CD4-positive, CD25-positive, alpha-beta regulatory T cell (primary cell): ENCODE measurements around the gene SERHL2. TPM values are rescaled to one million over a fixed set of nuclear protein-coding genes. Genes with fewer than 3 reads are reported as not detected.
"Not testable (repeated sequence)": the region's sequence is repeated elsewhere in the genome, so short reads cannot be mapped to it uniquely, and the experiment has no call there.

Source experiments
- ATAC-seq, 2 donors: fragments of 150-1000 bp; cut with Tn5 transposase; one replicate each; pipeline ENCODE4 v1.10.0; 2021; ENCODE audit warnings: low read depth in 2 of 2, moderate number of reproducible peaks in 2 of 2, moderate library complexity in 1 of 2
- DNase-seq, 3 donors: peaks; one replicate each; pipeline versions ENCODE4 v3.0.0 to v3.0.0-alpha.2; 2012 to 2022; ENCODE audit warnings: mixed read lengths in 1 of 3
- H3K27ac ChIP-seq: one replicate; pipeline ENCODE4 v1.7.0; 2013; ENCODE audit warnings: mild to moderate bottlenecking, low read length; ENCODE audit not compliant: insufficient read depth, poor library complexity, severe bottlenecking
- H3K27me3 ChIP-seq: one replicate; pipeline ENCODE4 v1.7.0; 2013; ENCODE audit warnings: low read length; ENCODE audit not compliant: control insufficient read depth, insufficient read depth
- H3K36me3 ChIP-seq: one replicate; pipeline ENCODE4 v1.7.0; 2013; ENCODE audit warnings: mild to moderate bottlenecking, low read length, moderate library complexity; ENCODE audit not compliant: control insufficient read depth, insufficient read depth
- H3K4me1 ChIP-seq: 2 replicates; pipeline ENCODE4 v1.7.0; 2013; ENCODE audit warnings: mild to moderate bottlenecking, low read length; ENCODE audit not compliant: insufficient read depth, control insufficient read depth, poor library complexity, severe bottlenecking
- H3K4me3 ChIP-seq: one replicate; pipeline ENCODE4 v1.7.0; 2013; ENCODE audit warnings: low read depth, mild to moderate bottlenecking, low read length, moderate library complexity
- H3K9me3 ChIP-seq, 2 experiments: 1 replicate in 1 of 2; 2 replicates in 1 of 2; pipeline ENCODE4 v1.7.0; 2013; ENCODE audit warnings: low read length in 2 of 2, mild to moderate bottlenecking in 1 of 2, moderate library complexity in 1 of 2; ENCODE audit not compliant: control insufficient read depth in 2 of 2
- H3K27ac Mint-ChIP-seq, 3 donors: one replicate each; pipeline ENCODE4 v1.8.0; 2020 to 2022; ENCODE audit warnings: mild to moderate bottlenecking in 3 of 3, mixed read lengths in 3 of 3, moderate library complexity in 2 of 3
- H3K27me3 Mint-ChIP-seq: one replicate; pipeline ENCODE4 v1.8.0; 2022; ENCODE audit warnings: mild to moderate bottlenecking, mixed read lengths
- H3K36me3 Mint-ChIP-seq: one replicate; pipeline ENCODE4 v1.8.0; 2020; ENCODE audit warnings: mixed read lengths
- H3K4me1 Mint-ChIP-seq, 4 donors: one replicate each; pipeline ENCODE4 v1.8.0; 2020 to 2022; ENCODE audit warnings: mixed read lengths in 4 of 4, mild to moderate bottlenecking in 1 of 4
- H3K4me3 Mint-ChIP-seq, 4 donors: one replicate each; pipeline ENCODE4 v1.8.0; 2020 to 2022; ENCODE audit warnings: mild to moderate bottlenecking in 4 of 4, mixed read lengths in 4 of 4, moderate library complexity in 3 of 4
- H3K9me3 Mint-ChIP-seq, 7 donors: one replicate each; pipeline ENCODE4 v1.8.0; 2020 to 2022; ENCODE audit warnings: mixed read lengths in 7 of 7, mild to moderate bottlenecking in 3 of 7, moderate library complexity in 2 of 7
- polyA plus RNA-seq, 4 donors: library from polyadenylated mRNA; unstranded; fragments of 300-500 nt; fragmentation: Illumina TruSeq; gene quantifications; one replicate each; pipeline ENCODE4 v1.2.3, GENCODE V29; 2021
- total RNA-seq: library from RNA; stranded (reverse); gene quantifications from one replicate; pipeline ENCODE4 v1.2.3, GENCODE V29; 2022

SERHL2 gene
- total and polyA plus RNA-seq, 5 donors from 2014 or later = 0.41 to 0.76 (median 0.50) TPM; not detected in 2

DNA sequence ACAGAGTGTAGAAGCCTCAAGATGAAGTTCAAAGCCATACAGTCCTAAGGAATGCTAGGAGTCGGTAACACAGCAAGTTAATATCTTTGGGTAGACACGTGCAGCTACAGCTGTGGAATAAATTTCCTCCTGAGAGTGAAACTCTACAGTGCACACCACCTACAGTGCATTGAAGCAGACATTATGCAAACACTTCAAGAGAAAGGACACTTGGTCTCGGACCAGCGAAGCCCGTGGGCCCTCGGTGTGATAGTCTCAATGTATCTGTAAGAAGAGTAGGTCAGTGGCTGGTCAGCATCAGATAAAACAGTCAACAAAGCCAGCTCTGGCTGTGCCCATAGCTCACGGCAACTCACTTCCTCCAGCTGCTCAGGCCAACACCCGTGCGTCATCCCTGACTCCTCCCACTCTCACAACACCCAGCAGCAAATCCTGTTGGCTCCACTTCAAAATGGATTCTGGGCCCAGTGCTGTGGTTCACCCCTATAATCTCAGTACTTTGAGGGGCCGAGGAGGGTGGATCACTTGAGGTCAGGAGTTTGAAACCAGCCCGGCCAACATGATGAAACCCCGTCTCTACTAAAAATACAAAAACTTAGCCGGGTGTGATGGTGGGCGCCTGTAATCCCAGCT is 16.4 kb upstream of the SERHL2 start:
- H3K4me3 ChIP-seq, H3K27me3 ChIP-seq, H3K9me3 ChIP-seq, H3K27ac ChIP-seq, H3K9me3 Mint-ChIP-seq, H3K36me3 Mint-ChIP-seq, H3K4me3 Mint-ChIP-seq, H3K4me1 ChIP-seq, H3K36me3 ChIP-seq, H3K27me3 Mint-ChIP-seq: not testable (repeated sequence)
- ATAC-seq (peak; percentile 54 to 56), DNase-seq (peak in 1 of 3 donors; percentile 20)
- H3K27ac Mint-ChIP-seq = peak overlapping the region in 1 of 3 donors; percentile 36
- H3K4me1 Mint-ChIP-seq = peaks cover 4 to 29% (median 13%) of the 10 kb centered on the region in 4 donors

- Mint-ChIP-seq H3K4me1 (peaks cover 0 to 14% (median 7%) of the 10 kb centered on the region in 4 donors), H3K27ac (peak overlapping the region in 1 of 3 donors; percentile 36)
- not testable (repeated sequence) for H3K27me3 Mint-ChIP-seq, H3K27me3 ChIP-seq, H3K27ac ChIP-seq, H3K4me1 ChIP-seq, H3K36me3 ChIP-seq, H3K9me3 ChIP-seq, H3K4me3 Mint-ChIP-seq, H3K4me3 ChIP-seq, H3K9me3 Mint-ChIP-seq, H3K36me3 Mint-ChIP-seq
- peak; percentile 59 to 67 for ATAC-seq
- peak in 1 of 3 donors; percentile 27 for DNase-seq
Measured at GRCh38 chr22:42539236-42539771, 14.5 kb upstream of the SERHL2 start.

GRCh38 chr22:42544686-42545085 is 9.1 kb upstream of the SERHL2 start:
- Mint-ChIP-seq H3K27ac (no peak overlapping the region), H3K36me3 (no peaks in the 10 kb centered on the region), H3K4me1 (peaks cover 0 to 5% (median 0%) of the 10 kb centered on the region in 4 donors), H3K4me3 (no peak overlapping the region), H3K27me3 (no peaks in the 10 kb centered on the region), H3K9me3 (no peaks in the 10 kb centered on the region)
- DNase-seq (no peak), ATAC-seq (no peak)
- no peaks in the 10 kb centered on the region for H3K4me1 ChIP-seq
- H3K4me3 ChIP-seq = no peak overlapping the region
- H3K9me3 ChIP-seq = no peaks in the 10 kb centered on the region
- H3K27ac ChIP-seq = no peak overlapping the region
- H3K27me3 ChIP-seq = no peaks in the 10 kb centered on the region
- H3K36me3 ChIP-seq = no peaks in the 10 kb centered on the region

DNA sequence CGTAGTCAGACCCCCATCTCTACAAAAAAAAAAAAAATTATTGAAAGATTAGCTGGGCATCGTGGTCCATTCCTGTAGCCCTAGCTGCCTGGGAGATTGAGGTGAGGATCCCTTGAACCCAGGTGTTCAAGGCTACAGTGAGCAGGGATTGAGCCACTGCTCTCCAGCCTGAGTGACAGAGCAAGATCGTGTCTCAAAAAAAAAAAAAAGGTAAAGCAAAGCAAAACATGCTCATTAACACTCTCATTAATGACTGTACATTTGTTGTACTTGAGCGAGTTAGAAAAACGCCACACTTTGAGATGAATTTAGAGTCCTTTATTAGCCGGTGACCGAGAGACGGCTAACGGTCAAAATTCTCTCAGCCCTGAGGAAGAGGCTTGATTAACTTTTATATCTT is 6.2 kb upstream of the SERHL2 start:
- DNase-seq (no peak), ATAC-seq (no peak)
- H3K4me1 Mint-ChIP-seq = peaks cover 0 to 18% (median 8%) of the 10 kb centered on the region in 4 donors
- H3K36me3 ChIP-seq = no peaks in the 10 kb centered on the region
- no peak overlapping the region for H3K27ac ChIP-seq
- no peak overlapping the region for H3K4me3 ChIP-seq
- no peaks in the 10 kb centered on the region for H3K27me3 ChIP-seq
- no peak overlapping the region for H3K4me3 Mint-ChIP-seq
- H3K27me3 Mint-ChIP-seq = no peaks in the 10 kb centered on the region
- H3K27ac Mint-ChIP-seq = peak overlapping the region in 1 of 3 donors; percentile 14
- H3K36me3 Mint-ChIP-seq = no peaks in the 10 kb centered on the region
- no peaks in the 10 kb centered on the region for H3K9me3 ChIP-seq
- no peaks in the 10 kb centered on the region for H3K9me3 Mint-ChIP-seq
- no peaks in the 10 kb centered on the region for H3K4me1 ChIP-seq

- not testable (repeated sequence) for H3K9me3 Mint-ChIP-seq
Measured at GRCh38 chr22:42548126-42548525, 5.6 kb upstream of the SERHL2 start.

GRCh38 chr22:42548597-42549330 is 5.0 kb upstream of the SERHL2 start:
- H3K4me1 Mint-ChIP-seq = peaks cover 0 to 24% (median 12%) of the 10 kb centered on the region in 4 donors
- Histone ChIP-seq H3K9me3 (no peaks in the 10 kb centered on the region), H3K4me3 (no peak overlapping the region), H3K4me1 (peaks cover 7% of the 10 kb centered on the region), H3K27ac (no peak overlapping the region), H3K36me3 (no peaks in the 10 kb centered on the region), H3K27me3 (no peaks in the 10 kb centered on the region)
- peak overlapping the region in 3 of 4 donors; percentile 4 to 32 (median 16) for H3K4me3 Mint-ChIP-seq
- H3K27ac Mint-ChIP-seq = no peak overlapping the region
- no peaks in the 10 kb centered on the region for H3K27me3 Mint-ChIP-seq
- DNase-seq (no peak), ATAC-seq (no peak)
- H3K36me3 Mint-ChIP-seq = no peaks in the 10 kb centered on the region
- H3K9me3 Mint-ChIP-seq = no peaks in the 10 kb centered on the region

More at GRCh38 chr22:42548126-42548525, 5.6 kb upstream of the SERHL2 start:
- not testable (repeated sequence) for H3K4me3 Mint-ChIP-seq, H3K27me3 Mint-ChIP-seq, DNase-seq, H3K36me3 ChIP-seq, H3K4me1 ChIP-seq, H3K27ac Mint-ChIP-seq, H3K36me3 Mint-ChIP-seq, H3K9me3 ChIP-seq, H3K4me3 ChIP-seq, H3K27ac ChIP-seq, ATAC-seq, H3K27me3 ChIP-seq
- peaks cover 0 to 24% (median 10%) of the 10 kb centered on the region in 4 donors for H3K4me1 Mint-ChIP-seq

- Histone ChIP-seq H3K4me1 (peaks cover 14% of the 10 kb centered on the region), H3K27me3 (no peaks in the 10 kb centered on the region), H3K27ac (no peak overlapping the region), H3K36me3 (no peaks in the 10 kb centered on the region), H3K4me3 (no peak overlapping the region), H3K9me3 (no peaks in the 10 kb centered on the region)
- H3K27me3 Mint-ChIP-seq = no peaks in the 10 kb centered on the region
- H3K4me3 Mint-ChIP-seq = peak overlapping the region in 3 of 4 donors; percentile 4 to 92 (median 16)
- peak overlapping the region in 1 of 3 donors; percentile 70 for H3K27ac Mint-ChIP-seq
- ATAC-seq (no peak), DNase-seq (no peak)
- peaks cover 0 to 28% (median 12%) of the 10 kb centered on the region in 4 donors for H3K4me1 Mint-ChIP-seq
- H3K9me3 Mint-ChIP-seq = no peaks in the 10 kb centered on the region
- no peaks in the 10 kb centered on the region for H3K36me3 Mint-ChIP-seq
Measured at GRCh38 chr22:42549331-42550060, 4.3 kb upstream of the SERHL2 start.
